Mesenchymal stem cell (in vitro differentiated cells and primary cell): ENCODE results near the gene C22orf23.
"Not testable (repeated sequence)": the region's sequence is repeated elsewhere in the genome, so short reads cannot be mapped to it uniquely, and the experiment has no call there.

Experiments
- DNase-seq: peaks from one replicate; pipeline ENCODE4 v3.0.0-alpha.2; 2013
- H2AFZ ChIP-seq: one replicate; pipeline ENCODE4 v1.6.1; 2013; ENCODE audit warnings: low read depth, mild to moderate bottlenecking, control low read depth, inconsistent platforms, low read length, moderate library complexity
- H2AK5ac ChIP-seq: 2 replicates; pipeline ENCODE4 v1.6.1; 2013; ENCODE audit warnings: low read length, moderate library complexity, mild to moderate bottlenecking, inconsistent platforms; ENCODE audit not compliant: severe bottlenecking
- H2BK120ac ChIP-seq: one replicate; pipeline ENCODE4 v1.6.1; 2013; ENCODE audit warnings: low read depth, mild to moderate bottlenecking, inconsistent platforms, low read length, moderate library complexity
- H2BK12ac ChIP-seq, 2 experiments: one replicate each; pipeline ENCODE4 v1.6.1; 2013; ENCODE audit warnings: inconsistent platforms in 2 of 2, low read length in 2 of 2, mild to moderate bottlenecking in 2 of 2, moderate library complexity in 2 of 2, control low read depth in 1 of 2
- H2BK15ac ChIP-seq: one replicate; pipeline ENCODE4 v1.6.1; 2013; ENCODE audit warnings: mild to moderate bottlenecking, low read depth, inconsistent platforms; ENCODE audit not compliant: poor library complexity, severe bottlenecking
- H2BK5ac ChIP-seq: 2 replicates; pipeline ENCODE4 v1.6.1; 2013; ENCODE audit warnings: low read depth, mild to moderate bottlenecking, low read length, control low read depth, inconsistent platforms; ENCODE audit not compliant: poor library complexity, severe bottlenecking
- H3K14ac ChIP-seq, 2 experiments: one replicate each; pipeline ENCODE4 v1.6.1; 2013; ENCODE audit warnings: inconsistent platforms in 2 of 2, low read length in 2 of 2, control low read depth in 1 of 2, mild to moderate bottlenecking in 1 of 2, moderate library complexity in 1 of 2
- H3K18ac ChIP-seq, 2 experiments: one replicate each; pipeline ENCODE4 v1.6.1; 2013; ENCODE audit warnings: inconsistent platforms in 2 of 2, low read length in 2 of 2, control low read depth in 1 of 2, low read depth in 1 of 2, mild to moderate bottlenecking in 1 of 2
- H3K23ac ChIP-seq, 2 experiments: one replicate each; pipeline ENCODE4 v1.6.1; 2013; ENCODE audit warnings: inconsistent platforms in 2 of 2, low read length in 2 of 2, mild to moderate bottlenecking in 2 of 2, moderate library complexity in 2 of 2, control low read depth in 1 of 2
- H3K27ac ChIP-seq: 2 replicates; pipeline ENCODE4 v1.5.1; 2013; ENCODE audit warnings: mild to moderate bottlenecking, moderate library complexity, low read length, control low read depth, inconsistent platforms; ENCODE audit not compliant: poor library complexity, severe bottlenecking
- H3K27me3 ChIP-seq, 2 experiments: 2 replicates each; pipeline versions ENCODE4 v1.6.1 to v1.7.0; 2013; ENCODE audit warnings: low read length in 2 of 2, mild to moderate bottlenecking in 2 of 2, moderate library complexity in 2 of 2, control low read depth in 1 of 2, inconsistent platforms in 1 of 2; ENCODE audit not compliant: control insufficient read depth in 1 of 2, insufficient read depth in 1 of 2
- H3K36me3 ChIP-seq, 2 experiments: 2 replicates each; pipeline versions ENCODE4 v1.6.1 to v1.7.0; 2013; ENCODE audit warnings: low read length in 2 of 2, control low read depth in 1 of 2, inconsistent platforms in 1 of 2, low read depth in 1 of 2, mild to moderate bottlenecking in 1 of 2; ENCODE audit not compliant: insufficient read depth in 2 of 2, control insufficient read depth in 1 of 2
- H3K4ac ChIP-seq, 2 experiments: one replicate each; pipeline ENCODE4 v1.6.1; 2013; ENCODE audit warnings: inconsistent platforms in 2 of 2, low read length in 2 of 2, mild to moderate bottlenecking in 2 of 2, moderate library complexity in 2 of 2, control low read depth in 1 of 2, low read depth in 1 of 2
- H3K4me1 ChIP-seq: 2 replicates; pipeline ENCODE4 v1.6.1; 2013; ENCODE audit warnings: low read depth, low read length, control low read depth; ENCODE audit not compliant: control insufficient read depth, insufficient read depth
- H3K4me2 ChIP-seq: 2 replicates; pipeline ENCODE4 v1.6.1; 2013; ENCODE audit warnings: low read length, mild to moderate bottlenecking, inconsistent platforms; ENCODE audit not compliant: poor library complexity, severe bottlenecking
- H3K4me3 ChIP-seq, 2 experiments: 2 replicates each; pipeline versions ENCODE4 v1.5.1 to v1.7.0; 2013; ENCODE audit warnings: low read length in 2 of 2, mild to moderate bottlenecking in 2 of 2, control low read depth in 1 of 2, low read depth in 1 of 2; ENCODE audit not compliant: insufficient read depth in 1 of 2
- H3K79me1 ChIP-seq: replicated peaks from 2 replicates; pipeline ENCODE4 v1.6.1; 2013; ENCODE audit warnings: mild to moderate bottlenecking, control low read depth, low read length, inconsistent platforms; ENCODE audit not compliant: poor library complexity, severe bottlenecking
- H3K9ac ChIP-seq: 2 replicates; pipeline ENCODE4 v1.7.0; 2013; ENCODE audit warnings: mild to moderate bottlenecking, low read length, moderate library complexity
- H3K9me3 ChIP-seq: 2 replicates; pipeline ENCODE4 v1.7.0; 2013; ENCODE audit warnings: mild to moderate bottlenecking, low read length; ENCODE audit not compliant: control insufficient read depth
- H4K8ac ChIP-seq: one replicate; pipeline ENCODE4 v1.6.1; 2013; ENCODE audit warnings: inconsistent platforms, mild to moderate bottlenecking, low read length, moderate library complexity
- H4K91ac ChIP-seq: one replicate; pipeline ENCODE4 v1.6.1; 2013; ENCODE audit warnings: mild to moderate bottlenecking, low read length, inconsistent platforms
- WGBS: methylation state at CpG from one replicate; pipeline ENCODE4 v1.1.7; 2013; ENCODE audit warnings: mixed read lengths; 5-methylcytosine and 5-hydroxymethylcytosine counted together

Gene C22orf23

DNA sequence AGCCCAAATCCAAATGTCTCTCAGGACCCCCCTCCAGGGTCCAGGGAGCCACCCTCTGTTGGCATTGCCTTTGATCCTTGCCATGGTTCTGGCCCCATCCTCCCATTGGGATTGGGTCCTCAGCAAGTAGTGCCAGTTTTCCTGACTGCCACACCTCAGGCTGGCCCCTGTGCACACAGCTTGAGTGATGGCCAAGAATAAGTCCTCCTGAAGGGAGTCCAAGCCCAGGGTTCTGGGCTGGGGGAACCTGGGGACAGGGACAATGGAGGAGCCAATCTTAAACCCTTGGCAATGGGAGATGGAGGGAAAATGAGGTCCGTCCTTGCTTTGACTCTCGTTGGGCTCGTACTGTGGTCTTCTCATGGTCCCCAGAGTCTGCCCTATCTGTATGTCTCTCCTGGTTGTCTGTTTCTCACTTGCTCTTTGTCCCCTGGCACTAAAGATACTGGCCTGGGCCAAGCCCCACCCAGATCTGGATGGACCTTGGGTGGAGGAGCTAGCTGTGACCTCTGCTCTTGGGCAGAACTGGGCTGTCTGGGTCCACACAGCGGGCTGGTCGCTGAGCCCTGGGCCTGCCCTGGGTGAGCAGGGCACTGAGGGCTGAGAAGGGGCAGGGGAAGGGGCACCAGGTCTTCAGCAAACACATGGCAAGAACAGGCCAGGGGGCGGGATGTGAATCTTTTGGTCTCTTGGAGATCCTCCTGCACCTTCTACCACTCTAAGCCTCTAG is 28.0 kb upstream of the C22orf23 start:
- Histone ChIP-seq H2AFZ (no peak overlapping the region), H3K4ac (no peak overlapping the region), H3K4me3 (no peak overlapping the region), H2BK120ac (no peak overlapping the region), H3K79me1 (no peaks in the 10 kb centered on the region), H3K9me3 (no peaks in the 10 kb centered on the region), H3K9ac (no peak overlapping the region), H3K4me1 (peaks cover 4% of the 10 kb centered on the region), H3K27me3 (peaks cover 0 to 35% of the 10 kb centered on the region in 2 experiments), H2BK12ac (no peak overlapping the region), H3K14ac (no peak overlapping the region), H3K18ac (no peak overlapping the region), H2BK15ac (no peak overlapping the region), H2BK5ac (no peak overlapping the region), H4K8ac (no peak overlapping the region), H2AK5ac (no peak overlapping the region), H3K27ac (no peak overlapping the region), H4K91ac (no peak overlapping the region), H3K4me2 (no peak overlapping the region), H3K23ac (no peak overlapping the region), H3K36me3 (peaks cover 2 to 43% of the 10 kb centered on the region in 2 experiments)
- WGBS = 98% methylated on average over 6 of the region's 6 CpGs
- no peak for DNase-seq

DNA sequence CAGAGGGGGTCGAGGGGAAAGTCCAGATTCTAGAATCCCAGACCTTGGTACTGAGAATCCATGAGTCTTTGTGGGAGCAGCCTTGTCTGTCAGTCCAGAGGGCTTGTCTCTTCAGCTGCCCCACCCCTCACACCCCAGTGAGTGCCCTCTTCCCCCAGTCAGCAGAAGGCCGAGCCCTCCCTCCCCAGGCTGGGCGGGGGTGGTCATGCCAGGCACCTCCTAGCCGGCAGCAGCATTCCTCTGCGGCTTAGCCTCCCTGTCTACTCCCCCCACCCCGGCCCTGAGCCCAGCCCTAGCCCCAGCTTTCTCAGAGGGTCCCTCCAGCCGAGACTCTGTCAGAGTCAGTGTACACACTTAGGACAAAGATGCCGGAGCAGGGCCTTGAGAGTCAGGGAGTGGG is 26.4 kb upstream of the C22orf23 start:
- Histone ChIP-seq H3K4me1 (peaks cover 4% of the 10 kb centered on the region), H3K4me3 (no peak overlapping the region), H4K91ac (no peak overlapping the region), H3K9ac (no peak overlapping the region), H3K36me3 (peaks cover 8 to 43% of the 10 kb centered on the region in 2 experiments), H2AFZ (no peak overlapping the region), H3K27ac (no peak overlapping the region), H3K4ac (no peak overlapping the region), H4K8ac (no peak overlapping the region), H2AK5ac (no peak overlapping the region), H2BK5ac (no peak overlapping the region), H3K27me3 (peaks cover 0 to 33% of the 10 kb centered on the region in 2 experiments), H3K14ac (no peak overlapping the region), H2BK15ac (no peak overlapping the region), H3K23ac (no peak overlapping the region), H3K9me3 (no peaks in the 10 kb centered on the region), H3K79me1 (no peaks in the 10 kb centered on the region), H2BK12ac (no peak overlapping the region), H2BK120ac (no peak overlapping the region), H3K4me2 (no peak overlapping the region), H3K18ac (no peak overlapping the region)
- no peak for DNase-seq
- WGBS = 80% methylated on average over 8 of the region's 8 CpGs

DNA sequence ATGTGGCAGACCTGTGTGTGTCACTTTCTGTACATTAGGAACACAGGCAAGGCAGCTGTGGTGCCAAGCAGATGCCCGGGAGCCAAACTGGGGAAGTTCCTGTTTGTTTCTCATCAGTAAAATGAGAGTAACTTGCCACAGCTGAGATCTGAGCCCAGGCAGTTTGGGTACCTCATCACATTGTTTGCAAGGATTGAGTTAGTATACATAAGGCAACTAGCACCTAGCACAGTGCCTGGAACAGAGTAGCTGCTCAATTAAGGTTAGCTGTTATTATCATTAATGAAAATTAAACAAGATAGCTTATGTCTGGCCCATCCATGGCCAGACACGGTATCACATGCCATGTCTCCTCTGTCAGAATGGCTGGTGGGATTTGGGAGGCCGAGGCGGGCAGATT is 23.1 kb upstream of the C22orf23 start:
- no peak overlapping the region for H3K23ac ChIP-seq
- H2BK120ac ChIP-seq = no peak overlapping the region
- H3K27me3 ChIP-seq = peaks cover 0 to 7% of the 10 kb centered on the region in 2 experiments
- no peaks in the 10 kb centered on the region for H3K79me1 ChIP-seq
- 97% methylated on average over 4 of the region's 4 CpGs for WGBS
- no peak overlapping the region for H3K4ac ChIP-seq
- H2BK5ac ChIP-seq = no peak overlapping the region
- H3K14ac ChIP-seq = no peak overlapping the region
- no peak overlapping the region for H2BK15ac ChIP-seq
- H2BK12ac ChIP-seq = no peak overlapping the region
- no peak overlapping the region for H2AK5ac ChIP-seq
- H3K18ac ChIP-seq = no peak overlapping the region
- no peak overlapping the region for H3K4me3 ChIP-seq
- no peak overlapping the region for H3K27ac ChIP-seq
- no peak for DNase-seq
- peaks cover 11 to 47% of the 10 kb centered on the region in 2 experiments for H3K36me3 ChIP-seq
- no peak overlapping the region for H4K8ac ChIP-seq
- no peak overlapping the region for H3K4me2 ChIP-seq
- no peak overlapping the region for H3K9ac ChIP-seq
- peak overlapping the region; percentile 23 for H2AFZ ChIP-seq
- H3K9me3 ChIP-seq = no peaks in the 10 kb centered on the region
- H4K91ac ChIP-seq = no peak overlapping the region
- H3K4me1 ChIP-seq = peaks cover 2% of the 10 kb centered on the region

DNA sequence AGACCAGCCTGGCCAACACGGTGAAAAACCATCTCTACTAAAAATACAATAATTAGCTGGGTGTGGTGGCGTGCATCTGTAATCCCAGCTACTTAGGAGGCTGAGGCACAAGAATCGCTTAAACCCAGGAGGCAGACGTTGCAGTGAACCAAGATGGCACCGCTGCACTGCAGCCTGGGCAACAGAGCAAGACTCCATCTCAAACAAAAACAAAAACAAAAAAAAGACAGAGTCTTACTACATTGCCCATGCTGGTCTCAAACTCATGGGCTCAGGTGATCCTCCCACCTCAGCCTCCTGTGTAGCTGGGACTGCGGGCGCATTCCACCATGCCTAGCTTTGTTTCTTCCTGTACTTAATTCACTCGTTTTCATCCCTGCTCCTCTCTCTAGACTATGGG is 22.6 kb upstream of the C22orf23 start:
- H3K18ac ChIP-seq, H3K14ac ChIP-seq, H3K27me3 ChIP-seq, H4K8ac ChIP-seq, H3K27ac ChIP-seq, H2BK5ac ChIP-seq, H3K79me1 ChIP-seq, H3K4me1 ChIP-seq, H2BK15ac ChIP-seq, H2BK120ac ChIP-seq, H3K9ac ChIP-seq, H3K4me2 ChIP-seq, H3K4me3 ChIP-seq, H3K9me3 ChIP-seq, H2AK5ac ChIP-seq, H3K23ac ChIP-seq, H3K4ac ChIP-seq, H4K91ac ChIP-seq, DNase-seq, H2BK12ac ChIP-seq: not testable (repeated sequence)
- Histone ChIP-seq H3K36me3 (peaks cover 11 to 44% of the 10 kb centered on the region in 2 experiments), H2AFZ (peak overlapping the region; percentile 23)
- 97% methylated on average over 8 of the region's 8 CpGs for WGBS
